Esophagus muscularis mucosa (tissue), 4 donors: ENCODE measurements around the gene DESI1. TPM values are rescaled to one million over a fixed set of nuclear protein-coding genes. Genes with fewer than 3 reads are reported as not detected.

Experiments
- DNase-seq: peaks from one replicate; pipeline ENCODE4 v3.0.0-alpha.2; 2017; ENCODE audit errors: extremely low spot score
- H3K27ac ChIP-seq, 4 donors: fragments of 200-600 bp; sonication (generic); replicated peaks in 1 of 4; 1 replicate in 3 of 4; 2 replicates in 1 of 4; pipeline ENCODE4 v1.5.1; 2016 to 2019; ENCODE audit warnings: mild to moderate bottlenecking in 1 of 4
- H3K27me3 ChIP-seq, 4 donors: fragments of 200-600 bp; sonication (generic); one replicate each; pipeline versions ENCODE4 v1.5.1 to v1.6.0; 2016 to 2019
- H3K36me3 ChIP-seq, 4 donors: fragments of 200-600 bp; sonication (generic); one replicate each; pipeline ENCODE4 v1.5.1; 2016 to 2019
- H3K4me1 ChIP-seq, 4 donors: fragments of 200-600 bp; sonication (generic); one replicate each; pipeline ENCODE4 v1.5.1; 2016 to 2019
- H3K4me3 ChIP-seq, 4 donors: fragments of 200-600 bp; sonication (generic); 1 replicate in 2 of 4; 2 replicates in 2 of 4; pipeline ENCODE4 v1.5.1; 2016 to 2019; ENCODE audit warnings: mild to moderate bottlenecking in 4 of 4, moderate library complexity in 1 of 4
- H3K9me3 ChIP-seq, 4 donors: fragments of 200-600 bp; sonication (generic); 1 replicate in 3 of 4; 2 replicates in 1 of 4; pipeline ENCODE4 v1.5.1; 2016 to 2019
- EP300 ChIP-seq: sonication (generic); formaldehyde crosslinking; IDR thresholded peaks from one replicate; pipeline ENCODE4 v1.6.1; 2017; ENCODE audit warnings: antibody characterized with exemption
- POLR2A ChIP-seq: fragments of 450-650 bp; IDR thresholded peaks from one replicate; pipeline ENCODE4 v1.6.1; 2017; ENCODE audit warnings: antibody characterized with exemption, moderate library complexity, mild to moderate bottlenecking, low read depth
- POLR2AphosphoS5 ChIP-seq, 2 donors: sonication (generic); formaldehyde crosslinking; IDR thresholded peaks; one replicate each; pipeline ENCODE4 v1.6.1; 2017; ENCODE audit warnings: antibody characterized with exemption in 2 of 2
- WGBS: methylation state at CpG from one replicate; pipeline ENCODE4 v1.1.5; 2018; 5-methylcytosine and 5-hydroxymethylcytosine counted together
- intact Hi-C: fragments of 100-400 bp; cut with DNase I; formaldehyde crosslinking; loops from one replicate; pipeline ENCODE4 v1.15.1; 2023
- total RNA-seq, 4 donors: library from RNA; depleted of rRNA; stranded (reverse); fragments of >200 nt; gene quantifications; one replicate each; pipeline versions ENCODE4 v1.1.0 to v1.2.1, GENCODE V29; 2016
- TF ChIP-seq, protein P1 (sequence below), 3 experiments: fragments of 200-600 bp in 2 of 3; fragments of 450-650 bp in 1 of 3; sonication (generic) in 2 of 3; IDR thresholded peaks; one replicate each; pipeline ENCODE4 v1.5.1; 2017 to 2019; ENCODE audit warnings: antibody characterized with exemption in 3 of 3, mild to moderate bottlenecking in 2 of 3, moderate library complexity in 1 of 3

Gene DESI1
- total RNA-seq, 4 donors from 2014 or later, result 18.6 to 76.5 (median 33.7) TPM

DNA sequence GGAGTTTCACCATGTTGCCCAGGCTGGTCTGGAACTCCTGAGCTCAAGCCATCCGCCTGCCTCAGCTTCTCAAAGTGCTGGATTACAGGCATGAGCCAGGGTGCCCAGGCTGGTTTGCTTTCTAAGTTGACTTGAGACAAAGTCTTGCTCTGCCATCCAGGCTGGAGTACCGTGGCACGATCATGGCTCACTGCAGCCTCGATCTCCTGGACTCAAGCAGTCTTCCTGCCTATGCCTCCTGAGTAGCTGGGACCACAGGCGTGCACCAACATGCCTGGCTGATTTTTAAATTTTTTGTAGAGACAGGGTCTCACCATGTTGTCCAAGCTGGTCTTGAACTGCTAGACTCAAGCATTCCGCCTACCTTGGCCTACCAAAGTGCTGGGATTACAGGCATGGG lies 36.9 kb upstream of the DESI1 start:
- H3K27ac ChIP-seq, result no peak overlapping the region
- peaks cover 98 to 100% (median 100%) of the 10 kb centered on the region in 4 donors for H3K36me3 ChIP-seq
- peaks cover 0 to 9% (median 4%) of the 10 kb centered on the region in 4 donors for H3K4me1 ChIP-seq
- intact Hi-C loops, result no loop called here
- no peak overlapping the region for H3K4me3 ChIP-seq
- no peaks in the 10 kb centered on the region for H3K27me3 ChIP-seq
- 94% methylated on average over 6 of the region's 6 CpGs for WGBS
- TF ChIP-seq POLR2AphosphoS5 (IDR thresholded peaks at IDR 0.05), result no peak
- no peak for TF ChIP-seq POLR2A
- TF ChIP-seq, protein P1, sequence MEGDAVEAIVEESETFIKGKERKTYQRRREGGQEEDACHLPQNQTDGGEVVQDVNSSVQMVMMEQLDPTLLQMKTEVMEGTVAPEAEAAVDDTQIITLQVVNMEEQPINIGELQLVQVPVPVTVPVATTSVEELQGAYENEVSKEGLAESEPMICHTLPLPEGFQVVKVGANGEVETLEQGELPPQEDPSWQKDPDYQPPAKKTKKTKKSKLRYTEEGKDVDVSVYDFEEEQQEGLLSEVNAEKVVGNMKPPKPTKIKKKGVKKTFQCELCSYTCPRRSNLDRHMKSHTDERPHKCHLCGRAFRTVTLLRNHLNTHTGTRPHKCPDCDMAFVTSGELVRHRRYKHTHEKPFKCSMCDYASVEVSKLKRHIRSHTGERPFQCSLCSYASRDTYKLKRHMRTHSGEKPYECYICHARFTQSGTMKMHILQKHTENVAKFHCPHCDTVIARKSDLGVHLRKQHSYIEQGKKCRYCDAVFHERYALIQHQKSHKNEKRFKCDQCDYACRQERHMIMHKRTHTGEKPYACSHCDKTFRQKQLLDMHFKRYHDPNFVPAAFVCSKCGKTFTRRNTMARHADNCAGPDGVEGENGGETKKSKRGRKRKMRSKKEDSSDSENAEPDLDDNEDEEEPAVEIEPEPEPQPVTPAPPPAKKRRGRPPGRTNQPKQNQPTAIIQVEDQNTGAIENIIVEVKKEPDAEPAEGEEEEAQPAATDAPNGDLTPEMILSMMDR (IDR thresholded peaks at IDR 0.05), result no peak
- no peak for TF ChIP-seq EP300
- no peak for DNase-seq
- no peaks in the 10 kb centered on the region for H3K9me3 ChIP-seq

DNA sequence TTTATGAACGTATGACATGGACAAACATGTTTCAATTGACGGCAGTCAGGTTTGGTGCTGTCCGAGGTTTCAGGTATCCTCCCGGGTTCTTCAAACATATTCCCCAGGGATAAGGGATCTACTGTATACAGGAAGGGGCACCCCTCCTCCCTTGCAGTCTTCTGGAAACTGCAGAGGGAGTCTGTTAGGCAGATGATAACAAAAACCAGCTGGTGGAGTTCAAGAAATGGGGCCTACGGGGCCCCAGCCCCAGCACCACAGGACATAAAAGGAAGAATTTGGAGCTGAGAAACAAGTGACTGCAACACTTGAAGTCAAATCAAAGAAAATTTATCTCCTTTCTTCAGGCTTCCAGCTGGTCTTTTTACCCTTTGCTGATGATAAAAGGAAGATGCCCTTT lies 35.7 kb upstream of the DESI1 start:
- Histone ChIP-seq H3K27me3 (no peaks in the 10 kb centered on the region), H3K27ac (peak overlapping the region in 1 of 4 donors; percentile 7), H3K4me3 (no peak overlapping the region), H3K36me3 (peaks cover 98 to 100% (median 100%) of the 10 kb centered on the region in 4 donors), H3K9me3 (no peaks in the 10 kb centered on the region), H3K4me1 (peaks cover 0 to 9% (median 4%) of the 10 kb centered on the region in 4 donors)
- TF ChIP-seq, protein P1 (IDR thresholded peaks at IDR 0.05), result no peak
- TF ChIP-seq POLR2A (no peak), POLR2AphosphoS5 (IDR thresholded peaks at IDR 0.05) (no peak), EP300 (no peak)
- no peak for DNase-seq
- intact Hi-C loops, result no loop called here
- 47% methylated on average over 5 of the region's 5 CpGs for WGBS

DNA sequence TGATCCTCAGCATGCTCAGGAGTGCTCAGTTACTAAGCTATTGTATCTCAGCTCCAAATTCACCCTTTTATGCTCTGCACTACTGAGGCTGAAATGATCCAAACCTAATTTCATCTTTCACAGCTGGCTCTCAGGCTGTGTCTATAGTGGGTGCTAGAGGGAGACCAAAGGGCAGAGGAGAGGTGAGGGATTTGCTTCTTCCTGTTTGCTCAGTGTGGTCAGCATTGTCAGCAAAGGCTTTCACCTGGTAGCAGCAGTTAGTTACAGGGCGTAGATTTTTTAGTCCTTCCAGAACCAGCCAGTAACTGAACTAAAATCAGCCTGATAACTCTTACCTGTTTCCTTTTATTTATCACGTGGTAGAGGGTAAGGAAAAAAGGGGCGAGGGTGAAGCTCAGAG lies 33.5 kb upstream of the DESI1 start:
- WGBS, result 96% methylated on average over 3 of the region's 3 CpGs
- Histone ChIP-seq H3K36me3 (peaks cover 98 to 100% (median 100%) of the 10 kb centered on the region in 4 donors), H3K4me1 (no peaks in the 10 kb centered on the region), H3K4me3 (no peak overlapping the region), H3K27ac (no peak overlapping the region), H3K9me3 (no peaks in the 10 kb centered on the region), H3K27me3 (no peaks in the 10 kb centered on the region)
- TF ChIP-seq POLR2A (no peak), EP300 (no peak), POLR2AphosphoS5 (IDR thresholded peaks at IDR 0.05) (no peak)
- TF ChIP-seq, protein P1 (IDR thresholded peaks at IDR 0.05), result no peak
- DNase-seq, result no peak
- intact Hi-C loops, result no loop called here

DNA sequence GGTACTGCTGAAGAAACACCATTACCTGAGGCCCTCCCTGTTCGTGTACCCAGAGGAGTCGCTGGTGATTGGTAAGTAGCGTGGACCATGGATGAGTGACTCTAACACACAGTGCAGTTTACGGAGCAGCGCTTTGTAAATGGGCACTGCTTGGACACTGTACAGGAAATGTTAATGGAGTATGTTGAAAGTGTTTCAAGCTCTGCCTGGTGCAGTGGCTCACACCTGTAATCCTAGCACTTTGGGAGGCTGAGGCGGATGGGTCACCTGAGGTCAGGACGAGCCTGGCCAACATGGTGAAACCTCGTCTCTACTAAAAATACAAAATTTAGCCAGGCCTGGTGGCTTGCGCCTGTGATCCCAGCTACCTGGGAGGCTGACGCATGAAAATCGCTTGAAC lies 30.0 kb upstream of the DESI1 start:
- Histone ChIP-seq H3K27ac (no peak overlapping the region), H3K27me3 (no peaks in the 10 kb centered on the region), H3K9me3 (no peaks in the 10 kb centered on the region), H3K4me3 (no peak overlapping the region), H3K36me3 (peaks cover 86 to 100% (median 96%) of the 10 kb centered on the region in 4 donors), H3K4me1 (no peaks in the 10 kb centered on the region)
- intact Hi-C loops, result no loop called here
- no peak for DNase-seq
- TF ChIP-seq, protein P1 (IDR thresholded peaks at IDR 0.05), result no peak
- no peak for TF ChIP-seq POLR2AphosphoS5 (IDR thresholded peaks at IDR 0.05)
- TF ChIP-seq POLR2A, result no peak
- TF ChIP-seq EP300, result no peak
- WGBS, result 92% methylated on average over 11 of the region's 11 CpGs

DNA sequence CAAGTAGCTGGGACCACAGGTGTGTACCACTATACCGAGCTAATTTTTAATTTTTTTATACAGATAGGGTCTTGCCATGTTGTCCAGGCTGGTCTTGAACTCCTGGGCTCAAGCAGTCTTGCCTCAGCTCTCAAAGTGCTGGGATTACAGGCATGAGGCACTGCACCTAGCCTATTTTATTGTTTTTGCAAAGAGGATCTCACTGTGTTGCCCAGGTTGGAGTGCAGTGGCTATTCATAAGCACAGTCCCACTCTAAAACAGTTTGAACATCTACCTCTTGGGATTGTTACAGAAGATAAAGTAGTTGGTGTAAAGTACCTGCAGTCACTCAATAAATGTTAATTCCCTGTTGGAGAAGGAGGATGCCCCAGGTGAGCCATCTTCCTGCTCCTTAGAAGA lies 29.4 kb upstream of the DESI1 start:
- no peak for DNase-seq
- WGBS, result 77% methylated on average over 1 of the region's 1 CpG
- H3K4me3 ChIP-seq, result no peak overlapping the region
- peaks cover 85 to 100% (median 95%) of the 10 kb centered on the region in 4 donors for H3K36me3 ChIP-seq
- no peaks in the 10 kb centered on the region for H3K27me3 ChIP-seq
- H3K4me1 ChIP-seq, result no peaks in the 10 kb centered on the region
- no peaks in the 10 kb centered on the region for H3K9me3 ChIP-seq
- H3K27ac ChIP-seq, result no peak overlapping the region
- TF ChIP-seq, protein P1 (IDR thresholded peaks at IDR 0.05), result no peak
- TF ChIP-seq POLR2A (no peak), POLR2AphosphoS5 (IDR thresholded peaks at IDR 0.05) (no peak), EP300 (no peak)
- intact Hi-C loops, result no loop called here
